ENCODE measurements around the gene HYKK. TPM values are rescaled to one million over a fixed set of nuclear protein-coding genes. Genes with fewer than 3 reads are reported as not detected.

HYKK gene
- total and polyA plus RNA-seq, 2 donors (not counting 3 experiments of a cell fraction or from before 2014, with no cell fraction given) = 1.0 to 2.1 TPM

- no peak overlapping the region for H3K27ac ChIP-seq (ENCODE audit: insufficient read depth, low read depth, low read length)
- no peaks in the 10 kb centered on the region for H3K9me1 ChIP-seq (replicated peaks; ENCODE audit: control insufficient read depth, extremely low read depth, insufficient read depth, low read length)
- BruUV-seq (replicated peaks) = no TSS peak
- FAIRE-seq (no peak), DNase-seq (ENCODE audit: low read depth, low spot score) (no peak)
- H3K36me3 ChIP-seq (ENCODE audit: control insufficient read depth in 2 of 2, extremely low read depth in 1 of 2, insufficient read depth in 2 of 2, low read length in 2 of 2) = no peaks in the 10 kb centered on the region
- POLR2A ChIA-PET = interaction anchor here (0.6 to 1.3 kb wide), 4 partner anchors 15 to 265 kb away, joined by 3 to 7 read pairs (median 6); partner anchors contain the start of genes PSMA4 and SKIC8
- TF ChIP-seq JUN (IDR thresholded peaks at IDR 0.05; ENCODE audit: borderline replicate concordance, insufficient read depth, insufficient read length, low read depth) (no peak), MAX (IDR thresholded peaks at IDR 0.05; ENCODE audit: insufficient read depth, insufficient read length) (no peak), FOS (IDR thresholded peaks at IDR 0.05; ENCODE audit: borderline replicate concordance, insufficient read depth, low read length) (no peak), POLR2AphosphoS5 (IDR thresholded peaks at IDR 0.05; ENCODE audit: insufficient read depth, low read depth, low read length) (no peak), POLR2A (IDR thresholded peaks at IDR 0.05; ENCODE audit: low read depth, low read length) (no peak), EZH2 (IDR thresholded peaks at IDR 0.05; ENCODE audit: borderline replicate concordance, low read depth, low read length, severe bottlenecking) (no peak), GATA2 (IDR thresholded peaks at IDR 0.05; ENCODE audit: insufficient read depth, insufficient read length, low read depth, low read length) (no peak), MYC (IDR thresholded peaks at IDR 0.05; ENCODE audit: low read depth, low read length) (no peak), CTCF (IDR thresholded peaks at IDR 0.05; ENCODE audit: extremely low read depth in 1 of 2, insufficient read depth in 1 of 2, low read depth in 1 of 2, low read length in 2 of 2) (no peak)
- H4K20me1 ChIP-seq (replicated peaks; ENCODE audit: control insufficient read depth, extremely low read depth, insufficient read depth, low read length) = no peaks in the 10 kb centered on the region
- dilution Hi-C loops (cut with MboI; ENCODE audit: extremely low pct_ligation_motif_present, low sequenced_read_pairs) (no loop called here), intact Hi-C loops (cut with micrococcal nuclease) (loop anchor here (1.0 kb wide), 1 partner anchor 24 kb away; the partner anchor contains the start of gene PSMA4)
- CTCF ChIA-PET = interaction anchor here (1.0 to 2.5 kb wide), 8 partner anchors 15 to 308 kb away, joined by 3 to 27 read pairs (median 6); partner anchors contain the start of genes MORF4L1 and PSMA4
- H3K9me3 ChIP-seq (replicated peaks; ENCODE audit: control insufficient read depth, insufficient read depth, low read length) = no peaks in the 10 kb centered on the region
- H3K4me2 ChIP-seq (ENCODE audit: insufficient read depth, low read length) = peak overlapping the region; percentile 99
- no peak overlapping the region for H3K9ac ChIP-seq (replicated peaks; ENCODE audit: extremely low read depth, insufficient read depth, low read length)
- no peaks in the 10 kb centered on the region for H3K79me2 ChIP-seq (ENCODE audit: control insufficient read depth, insufficient read depth, low read length)
- H3K27me3 ChIP-seq (ENCODE audit: control insufficient read depth in 2 of 2, insufficient read depth in 2 of 2, low read length in 2 of 2) = peaks cover 2 to 7% of the 10 kb centered on the region in 2 experiments
- H3K4me3 ChIP-seq (replicated peaks in 1 of 3; ENCODE audit: insufficient read depth in 1 of 3, low read depth in 1 of 3, low read length in 3 of 3) = no peak overlapping the region
- peak overlapping the region; percentile 71 for H2AFZ ChIP-seq (ENCODE audit: low read depth, low read length)
- peaks cover 12% of the 10 kb centered on the region for H3K4me1 ChIP-seq (ENCODE audit: control insufficient read depth, extremely low read depth, insufficient read depth, low read length)
Measured at GRCh38 chr15:78564743-78565096, 57.3 kb downstream of the HYKK start.
